Measurements from ENCODE around the gene SMDT1.
A peak's percentile ranks its signal among the peaks of the same experiment; 100 is the strongest.

SMDT1 gene

DNA sequence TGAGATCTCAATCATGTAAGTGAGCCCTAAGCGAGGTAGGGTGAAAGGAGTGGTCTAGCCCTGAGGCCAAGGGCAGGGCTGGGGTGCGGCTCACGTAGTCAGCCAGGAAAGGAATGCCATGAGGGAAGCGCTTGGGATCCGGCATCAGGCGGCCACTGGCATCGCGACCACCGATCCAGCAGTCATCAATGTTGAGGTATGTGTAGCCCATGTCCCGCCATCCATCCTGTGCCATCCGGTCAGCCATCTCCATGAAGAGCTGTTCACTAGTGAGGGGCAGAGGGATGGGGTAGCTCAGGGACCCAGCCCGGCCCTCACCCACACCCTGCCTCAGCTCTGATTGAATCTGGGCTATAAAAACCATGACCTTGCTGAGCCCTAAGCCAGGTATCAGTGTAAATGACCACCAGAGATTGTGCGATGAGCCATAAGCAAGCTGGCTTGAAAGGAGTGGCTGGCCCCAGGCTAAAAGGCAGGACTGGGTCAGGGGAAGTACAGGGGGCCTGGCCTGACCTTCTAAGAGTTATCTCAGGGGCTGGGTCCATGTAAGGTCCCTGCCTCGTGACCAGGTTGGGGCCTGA lies 11.7 kb upstream of the SMDT1 start:
- Histone ChIP-seq H4K20me1 (peaks cover 0 to 38% (median 0%) of the 10 kb centered on the region in 11 experiments; a peak in 6 of 22 replicates), H3K4me2 (peak overlapping the region in 2 of 11 experiments; percentile 86 to 92; a peak in 3 of 22 replicates)

DNA sequence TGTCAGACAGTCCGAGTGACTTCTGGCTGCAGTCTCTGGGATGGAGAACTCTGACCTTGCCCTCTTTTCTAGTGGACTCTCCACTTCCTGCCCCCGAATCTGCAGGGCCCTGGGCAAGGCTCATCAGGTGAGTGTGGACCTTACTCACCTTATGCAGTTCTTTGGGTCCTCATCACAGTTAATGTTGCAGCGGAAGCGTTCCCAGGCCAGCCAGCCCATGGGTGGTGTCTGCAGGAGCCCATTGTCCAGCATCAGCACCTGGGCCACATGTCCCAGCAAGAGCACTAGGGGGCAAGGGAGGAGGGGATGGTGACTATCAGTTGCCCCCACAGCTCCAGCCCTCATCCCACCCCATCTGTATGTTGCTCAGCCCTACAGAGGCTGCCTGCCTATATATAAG lies 11.2 kb upstream of the SMDT1 start:
- TF ChIP-seq Cebpa-rat (IDR thresholded peaks at IDR 0.05): no peak

More for the DNA sequence above, 11.7 kb upstream of the SMDT1 start:
- no peaks in the 10 kb centered on the region for H3K9me3 ChIP-seq (replicated peaks in 1 of 11)
- H3K9ac ChIP-seq: no peak overlapping the region
- H3K36me3 ChIP-seq: peaks cover 36 to 60% (median 50%) of the 10 kb centered on the region in 11 experiments
- no peak overlapping the region for H3K4me3 ChIP-seq
- H3K27me3 ChIP-seq: no peaks in the 10 kb centered on the region
- peaks cover 24 to 45% (median 33%) of the 10 kb centered on the region in 10 experiments for H3K4me1 ChIP-seq
- no peak overlapping the region for H3K27ac ChIP-seq
- no peak for TF ChIP-seq Cebpa-rat (IDR thresholded peaks at IDR 0.05)

DNA sequence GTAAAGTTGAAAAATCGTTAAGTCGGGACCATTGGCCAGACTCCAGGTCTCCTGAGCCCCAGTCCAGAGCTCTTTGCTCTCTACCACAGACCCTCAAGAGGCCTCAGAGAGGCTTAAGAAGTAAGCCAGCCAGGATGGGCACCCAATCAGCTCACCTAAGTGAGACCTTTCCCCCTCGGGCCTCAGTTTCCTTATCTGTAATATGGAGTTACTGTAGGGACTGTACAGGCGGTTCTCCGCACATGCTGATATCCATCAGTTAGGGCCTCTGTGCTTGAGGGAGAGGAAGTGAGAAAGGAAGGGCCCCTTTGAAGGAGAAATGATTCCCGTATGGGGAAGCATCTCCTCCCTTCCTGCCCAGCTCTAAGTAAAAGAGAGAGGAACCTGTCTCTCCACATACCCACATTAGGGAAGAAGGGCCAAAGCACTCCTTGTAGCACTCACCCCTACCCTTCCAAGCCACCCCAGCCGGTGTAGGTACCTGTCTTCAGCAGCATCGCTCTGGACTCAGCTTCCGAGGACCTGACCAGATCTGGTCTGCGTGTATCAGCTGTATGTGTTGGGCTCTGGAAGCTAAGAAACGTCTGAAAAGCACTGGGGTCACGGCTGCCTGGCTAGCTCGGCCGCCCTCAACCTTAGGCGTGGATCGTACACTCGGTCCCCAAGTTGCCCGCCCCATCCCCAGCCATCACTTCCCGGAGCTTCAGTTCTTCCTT lies 9.5 kb upstream of the SMDT1 start:
- no peak for TF ChIP-seq Cebpa-rat (IDR thresholded peaks at IDR 0.05)
- Histone ChIP-seq H4K20me1 (peaks cover 0 to 34% (median 0%) of the 10 kb centered on the region in 11 experiments; a peak in 6 of 22 replicates), H3K4me3 (peak overlapping the region; percentile 60 to 75 (median 69)), H3K9ac (peak overlapping the region; percentile 72 to 85 (median 82)), H3K4me2 (peak overlapping the region; percentile 85 to 96 (median 92)), H3K27ac (peak overlapping the region; percentile 69 to 85 (median 79)), H3K9me3 (replicated peaks in 1 of 11) (peaks cover 0 to 2% (median 0%) of the 10 kb centered on the region in 11 experiments; a peak in 2 of 22 replicates), H3K27me3 (peaks cover 0 to 20% (median 11%) of the 10 kb centered on the region in 11 experiments; a peak in 10 of 22 replicates), H3K4me1 (peaks cover 44 to 61% (median 53%) of the 10 kb centered on the region in 10 experiments), H3K36me3 (peaks cover 24 to 41% (median 38%) of the 10 kb centered on the region in 11 experiments)

More for the DNA sequence above, 11.2 kb upstream of the SMDT1 start:
- Histone ChIP-seq H3K9me3 (replicated peaks in 1 of 11) (no peaks in the 10 kb centered on the region), H3K36me3 (peaks cover 31 to 55% (median 45%) of the 10 kb centered on the region in 11 experiments), H3K27ac (no peak overlapping the region), H3K4me2 (peak overlapping the region in 6 of 11 experiments; percentile 86 to 96 (median 92); a peak in 9 of 22 replicates), H3K4me3 (no peak overlapping the region), H3K9ac (0 out of 22 replicates have a peak overlapping the region, but pooled peaks of 1 of the 11 experiments have one; percentile 82), H3K27me3 (peaks cover 0 to 3% (median 0%) of the 10 kb centered on the region in 11 experiments; a peak in 3 of 22 replicates), H3K4me1 (peaks cover 27 to 48% (median 36%) of the 10 kb centered on the region in 10 experiments), H4K20me1 (peaks cover 0 to 34% (median 0%) of the 10 kb centered on the region in 11 experiments; a peak in 6 of 22 replicates)

GRCh38 chr22:42070517-42071422 lies 8.7 kb upstream of the SMDT1 start, which contains the start of gene NAGA:
Gene NAGA, minus strand, starts transcription at chr22:42070812. Its CDS starts 515 bp downstream, at chr22:42070297.
- Histone ChIP-seq H3K27me3 (peaks cover 0 to 20% (median 11%) of the 10 kb centered on the region in 11 experiments; a peak in 10 of 22 replicates), H3K27ac (peak within 1 kb of the TSS; percentile 69 to 85 (median 79))

GRCh38 chr22:42071508-42071907 lies 8.0 kb upstream of the SMDT1 start:
- H3K27me3 ChIP-seq: peaks cover 0 to 20% (median 11%) of the 10 kb centered on the region in 11 experiments; a peak in 10 of 22 replicates
- H3K9ac ChIP-seq: peak overlapping the region; percentile 72 to 85 (median 82); a peak in 21 of 22 replicates
- peak overlapping the region; percentile 60 to 75 (median 69); a peak in 18 of 20 replicates for H3K4me3 ChIP-seq
- H3K36me3 ChIP-seq: peaks cover 10 to 34% (median 24%) of the 10 kb centered on the region in 11 experiments
- peaks cover 0 to 20% (median 0%) of the 10 kb centered on the region in 11 experiments; a peak in 6 of 22 replicates for H4K20me1 ChIP-seq
- peak overlapping the region; percentile 69 to 85 (median 79); a peak in 17 of 22 replicates for H3K27ac ChIP-seq
- peak overlapping the region; percentile 85 to 96 (median 92) for H3K4me2 ChIP-seq
- peaks cover 0 to 11% (median 0%) of the 10 kb centered on the region in 11 experiments; a peak in 6 of 22 replicates for H3K9me3 ChIP-seq (replicated peaks in 1 of 11)
- peaks cover 52 to 73% (median 63%) of the 10 kb centered on the region in 10 experiments for H3K4me1 ChIP-seq

More at GRCh38 chr22:42070517-42071422, 8.7 kb upstream of the SMDT1 start, which contains the start of gene NAGA:
- H3K9ac ChIP-seq: peak within 1 kb of the TSS; percentile 72 to 85 (median 82)
- H3K36me3 ChIP-seq: peaks cover 16 to 38% (median 30%) of the 10 kb centered on the region in 11 experiments
- TF ChIP-seq Cebpa-rat (IDR thresholded peaks at IDR 0.05): no peak
- H4K20me1 ChIP-seq: peaks cover 0 to 26% (median 0%) of the 10 kb centered on the region in 11 experiments; a peak in 6 of 22 replicates
- H3K4me3 ChIP-seq: peak within 1 kb of the TSS; percentile 60 to 75 (median 69)
- H3K4me2 ChIP-seq: peak within 1 kb of the TSS; percentile 85 to 96 (median 92)
- H3K4me1 ChIP-seq: peaks cover 46 to 69% (median 58%) of the 10 kb centered on the region in 10 experiments
- peaks cover 0 to 10% (median 0%) of the 10 kb centered on the region in 11 experiments; a peak in 6 of 22 replicates for H3K9me3 ChIP-seq (replicated peaks in 1 of 11)

GRCh38 chr22:42072606-42073330 lies 6.7 kb upstream of the SMDT1 start:
- peak overlapping the region in 10 of 11 experiments; percentile 15 to 93 (median 86); a peak in 17 of 22 replicates for H3K4me2 ChIP-seq
- no peak for TF ChIP-seq Cebpa-rat (IDR thresholded peaks at IDR 0.05)

GRCh38 chr22:42073621-42074041 lies 5.9 kb upstream of the SMDT1 start:
- Histone ChIP-seq H3K4me1 (peaks cover 73 to 85% (median 78%) of the 10 kb centered on the region in 10 experiments), H3K4me3 (peak overlapping the region; percentile 56 to 75 (median 64); a peak in 19 of 20 replicates), H3K27ac (peak overlapping the region; percentile 86 to 95 (median 88)), H3K9me3 (replicated peaks in 1 of 11) (peaks cover 0 to 11% (median 0%) of the 10 kb centered on the region in 11 experiments; a peak in 6 of 22 replicates), H4K20me1 (peaks cover 0 to 2% (median 0%) of the 10 kb centered on the region in 11 experiments; a peak in 1 of 22 replicates), H3K4me2 (peak overlapping the region; percentile 75 to 93 (median 86)), H3K27me3 (peaks cover 0 to 20% (median 11%) of the 10 kb centered on the region in 11 experiments; a peak in 10 of 22 replicates), H3K36me3 (peaks cover 0 to 13% (median 3%) of the 10 kb centered on the region in 11 experiments; a peak in 9 of 22 replicates), H3K9ac (peak overlapping the region; percentile 82 to 94 (median 90))
- no peak for TF ChIP-seq Cebpa-rat (IDR thresholded peaks at IDR 0.05)

More at GRCh38 chr22:42072606-42073330, 6.7 kb upstream of the SMDT1 start:
- H3K36me3 ChIP-seq: peaks cover 0 to 21% (median 12%) of the 10 kb centered on the region in 11 experiments; a peak in 17 of 22 replicates
- H3K9ac ChIP-seq: peak overlapping the region in 1 of 11 experiments; percentile 90; a peak in 1 of 22 replicates
- H3K4me1 ChIP-seq: peaks cover 64 to 85% (median 74%) of the 10 kb centered on the region in 10 experiments
- H3K9me3 ChIP-seq (replicated peaks in 1 of 11): peaks cover 0 to 11% (median 0%) of the 10 kb centered on the region in 11 experiments; a peak in 6 of 22 replicates
- peaks cover 0 to 20% (median 11%) of the 10 kb centered on the region in 11 experiments; a peak in 10 of 22 replicates for H3K27me3 ChIP-seq
- no peak overlapping the region for H3K4me3 ChIP-seq
- peaks cover 0 to 10% (median 0%) of the 10 kb centered on the region in 11 experiments; a peak in 5 of 22 replicates for H4K20me1 ChIP-seq
- H3K27ac ChIP-seq: no peak overlapping the region

Measured in BLaER1 treated with 17β-estradiol and CSF1 and Interleukin-3, amounts not matched to agents 10 nM and 100 nM (cell line).